GM18511 (cell line): ENCODE data around the gene ZNF410.
"Not testable (repeated sequence)": the region's sequence is repeated elsewhere in the genome, so short reads cannot be mapped to it uniquely, and the experiment has no call there.

Experiments used
- ATAC-seq: cut with Tn5 transposase; IDR thresholded peaks from one replicate; pipeline ENCODE4 v1.9.1; 2021; ENCODE audit warnings: mild to moderate bottlenecking, moderate library complexity; ENCODE audit not compliant: unreplicated experiment

Gene ZNF410

DNA sequence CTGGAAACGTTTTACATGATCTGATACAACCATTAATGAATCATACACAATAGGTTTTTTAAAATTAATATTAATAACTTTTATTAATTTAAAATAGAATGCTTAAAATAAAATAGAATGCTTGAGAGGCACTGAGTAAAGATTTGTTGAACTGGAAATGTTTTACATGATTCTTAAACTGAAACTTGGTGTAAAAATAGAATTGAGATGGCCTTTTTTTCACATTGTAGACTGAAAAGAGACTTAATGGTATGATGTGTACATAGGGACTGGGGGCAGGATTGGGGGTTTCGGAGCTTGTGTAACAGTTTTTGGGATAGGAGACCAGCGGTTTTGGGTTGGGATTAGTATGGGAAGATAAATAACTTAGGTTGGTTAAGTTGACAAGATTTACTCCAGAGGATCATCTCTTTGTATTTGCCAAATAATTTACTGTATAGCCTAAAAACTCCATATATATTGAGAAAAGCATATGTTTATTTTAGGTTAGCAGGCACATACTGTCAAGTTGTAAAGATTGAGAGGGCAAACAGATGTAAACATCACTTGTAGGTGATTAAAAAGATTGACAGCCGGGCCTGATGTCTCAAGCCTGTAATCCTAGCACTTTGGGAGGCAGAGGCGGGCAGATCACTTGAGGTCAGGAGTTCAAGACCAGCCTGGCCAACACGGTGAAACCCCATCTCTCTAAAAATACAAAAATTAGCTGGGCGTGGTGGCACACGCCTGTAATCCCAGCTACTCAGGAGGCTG is 2.0 kb upstream of the ZNF410 start:
- ATAC-seq = no peak

DNA sequence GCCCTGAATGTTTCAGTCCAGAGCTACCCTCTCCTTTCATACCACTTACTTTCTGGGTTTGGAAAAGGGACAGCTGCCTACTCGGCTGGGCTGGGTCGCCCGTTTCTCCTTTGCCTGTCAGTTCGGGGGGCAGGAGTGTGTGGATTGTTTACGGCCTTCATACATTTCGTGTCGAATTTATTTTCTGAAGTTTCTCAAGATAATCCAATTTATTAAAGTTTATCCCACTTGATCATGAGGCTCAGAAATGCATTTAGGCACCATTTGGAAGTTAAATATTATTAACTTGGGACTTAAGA is 608 bp downstream of the ZNF410 start:
- ATAC-seq = no peak

DNA sequence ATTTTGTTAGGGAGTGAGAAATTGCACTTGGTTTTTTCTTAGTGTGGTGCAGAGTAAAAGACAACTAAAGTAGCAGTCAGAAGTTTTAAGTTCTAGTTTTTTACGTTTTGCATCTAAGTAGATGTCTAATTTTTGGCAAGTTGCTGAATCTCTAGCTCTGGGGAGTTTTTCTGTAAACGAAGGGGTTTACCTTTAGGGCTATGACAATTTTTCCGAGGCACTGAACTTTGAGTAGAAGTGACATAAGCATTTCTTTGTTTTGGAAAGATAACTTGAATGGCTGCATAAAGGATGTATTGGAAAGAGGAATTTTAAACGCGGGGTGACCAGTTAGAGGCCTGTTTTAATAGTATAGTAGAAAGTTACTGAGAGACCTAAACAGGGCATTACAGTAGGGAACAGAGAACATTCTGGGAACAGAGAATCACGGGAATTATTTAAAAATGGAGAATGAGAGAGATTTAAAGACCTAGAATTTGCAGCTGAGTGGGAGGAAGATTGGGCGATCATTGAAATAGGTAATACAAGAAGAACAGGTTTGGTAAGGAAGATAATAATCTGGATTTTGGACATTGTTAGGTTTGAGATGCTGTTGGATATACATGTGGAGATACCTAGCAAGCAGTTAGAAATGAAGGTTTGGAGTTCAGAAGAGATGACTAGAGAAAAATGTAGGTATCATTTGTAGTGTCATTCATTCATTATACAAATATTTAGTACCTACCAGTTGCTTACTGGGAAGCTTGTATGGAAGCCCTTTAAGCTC is 1.2 kb downstream of the ZNF410 start:
- ATAC-seq = no peak

DNA sequence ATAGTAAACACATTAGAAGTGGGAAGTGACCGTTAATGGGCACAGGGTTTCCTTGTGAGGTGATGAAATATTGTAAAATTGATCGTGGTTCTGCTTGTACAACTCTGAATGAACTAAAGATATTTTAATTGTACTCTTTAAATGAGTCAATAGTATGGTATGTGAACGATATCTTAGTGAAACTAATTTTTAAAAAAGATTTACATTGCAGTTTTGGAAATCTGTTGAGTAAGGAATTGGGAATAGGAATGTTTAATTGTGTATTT is 1.7 kb downstream of the ZNF410 start:
- ATAC-seq = no peak

DNA sequence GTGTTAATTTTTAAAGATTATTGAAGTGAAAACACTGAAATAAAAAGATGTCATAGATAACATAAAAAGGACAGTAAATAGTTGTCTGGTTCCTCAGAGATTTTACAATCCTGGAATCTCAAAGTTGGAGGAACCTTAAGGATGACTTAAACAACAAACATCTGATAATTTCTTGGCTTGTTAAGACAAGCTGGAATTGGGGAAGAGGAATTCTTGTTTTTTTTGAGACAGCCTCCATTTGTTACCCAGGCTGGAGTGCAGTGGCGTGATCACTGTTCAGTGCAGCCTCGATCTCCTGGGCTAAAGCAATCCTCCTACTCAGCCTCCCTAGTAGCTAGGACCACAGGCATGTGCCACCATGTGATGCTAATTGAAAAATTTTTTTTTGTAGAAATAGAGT is 2.3 kb downstream of the ZNF410 start:
- ATAC-seq = no peak

DNA sequence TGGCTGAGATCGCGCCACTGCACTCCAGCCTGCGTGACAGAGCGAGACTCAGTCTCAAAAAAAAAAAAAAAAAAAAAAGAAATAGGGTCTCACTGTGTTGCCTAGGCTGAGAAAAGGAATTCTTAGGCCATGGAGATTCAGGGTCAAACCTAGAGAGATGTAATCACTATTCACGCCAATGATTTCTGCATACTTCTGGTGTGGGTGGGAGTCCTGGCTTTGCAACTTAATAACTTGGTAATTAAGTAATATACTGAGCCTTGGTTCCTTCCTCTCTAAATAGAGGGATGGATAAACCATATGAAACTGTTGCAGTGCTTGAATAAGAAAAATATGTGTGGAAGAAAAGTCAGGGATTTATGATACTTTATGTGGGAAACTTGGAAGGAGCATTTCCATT is 2.7 kb downstream of the ZNF410 start:
- ATAC-seq = no peak

DNA sequence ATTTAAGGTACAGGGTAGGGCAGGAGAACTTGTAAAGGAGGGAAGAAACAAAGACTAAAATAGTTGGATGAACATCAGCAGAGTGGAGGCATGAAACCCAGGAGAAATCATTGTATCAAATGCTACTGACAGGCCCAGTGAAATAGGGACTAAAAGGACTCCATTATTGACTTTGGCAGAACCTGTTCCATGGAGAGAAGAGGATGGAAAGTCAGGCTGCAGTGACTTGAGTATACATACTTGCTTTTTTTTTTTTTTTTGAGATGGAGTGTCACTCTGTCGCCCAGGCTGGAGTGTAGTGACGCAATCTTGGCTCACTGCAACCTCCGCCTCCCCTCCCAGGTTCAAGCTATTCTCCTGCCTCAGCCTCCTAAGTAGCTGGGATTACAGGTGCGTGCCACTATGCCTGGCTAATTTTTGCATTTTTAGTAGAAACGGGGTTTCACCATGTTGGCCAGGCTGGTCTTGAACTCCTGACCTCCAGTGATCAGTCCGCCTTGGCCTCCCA is 7.6 kb downstream of the ZNF410 start:
- not testable (repeated sequence) for ATAC-seq

DNA sequence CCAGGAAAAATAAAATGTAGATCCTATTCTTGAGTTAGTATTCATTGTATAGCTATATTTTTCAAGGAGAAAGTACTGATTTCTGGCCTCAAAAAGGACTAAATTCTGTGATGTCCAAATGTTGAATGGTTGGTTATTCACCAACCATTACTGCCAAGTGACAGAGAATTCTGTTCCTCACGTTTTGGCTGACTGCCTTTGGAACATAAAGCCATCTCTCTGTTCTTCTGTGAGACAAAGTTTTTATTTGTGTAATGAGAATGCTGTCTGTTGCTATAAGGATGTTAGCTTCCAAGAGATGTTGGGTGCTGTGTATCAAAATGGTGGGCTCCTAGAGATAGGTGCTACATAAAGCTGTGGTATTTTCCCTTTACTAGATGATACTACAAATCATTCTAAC is 9.3 kb downstream of the ZNF410 start:
- no peak for ATAC-seq

DNA sequence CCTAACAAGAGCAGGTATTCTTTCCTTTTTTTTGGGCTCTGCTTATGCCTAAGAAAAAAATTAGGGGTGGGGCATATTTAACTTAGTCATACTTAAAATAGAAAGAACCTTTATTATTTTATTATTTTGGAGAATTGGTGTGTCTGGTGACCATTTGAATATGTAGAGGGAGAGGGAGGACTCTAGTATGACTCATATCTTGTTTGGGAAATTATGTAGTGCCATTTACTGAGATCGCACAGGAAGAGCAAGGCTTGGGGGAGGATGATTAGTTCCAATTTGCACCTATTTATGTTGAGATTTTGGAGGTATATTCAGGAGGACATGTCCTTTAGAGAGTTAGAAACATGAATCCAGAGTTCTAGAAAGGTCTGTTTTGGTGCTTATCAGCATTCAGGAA is 9.9 kb downstream of the ZNF410 start:
- ATAC-seq = no peak

DNA sequence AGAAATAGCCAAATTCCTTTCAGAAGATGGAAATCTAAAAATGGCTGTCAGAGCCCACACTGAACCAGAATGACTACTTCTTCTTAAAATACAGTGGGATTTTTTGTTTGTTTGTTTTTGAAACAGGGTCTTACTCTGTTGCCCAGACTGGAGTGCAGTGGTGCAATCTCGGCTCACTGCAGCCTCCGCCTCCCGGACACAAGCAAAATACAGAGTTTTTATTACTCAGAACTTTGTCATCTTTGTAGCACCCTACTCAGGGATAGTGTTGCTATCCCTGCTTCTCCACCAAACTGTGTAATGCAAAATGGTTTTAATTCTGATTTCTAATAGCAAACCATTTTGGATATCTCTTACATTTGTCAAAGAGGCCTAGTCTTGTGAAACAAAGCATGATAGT is 16.4 kb downstream of the ZNF410 start:
- ATAC-seq = no peak

DNA sequence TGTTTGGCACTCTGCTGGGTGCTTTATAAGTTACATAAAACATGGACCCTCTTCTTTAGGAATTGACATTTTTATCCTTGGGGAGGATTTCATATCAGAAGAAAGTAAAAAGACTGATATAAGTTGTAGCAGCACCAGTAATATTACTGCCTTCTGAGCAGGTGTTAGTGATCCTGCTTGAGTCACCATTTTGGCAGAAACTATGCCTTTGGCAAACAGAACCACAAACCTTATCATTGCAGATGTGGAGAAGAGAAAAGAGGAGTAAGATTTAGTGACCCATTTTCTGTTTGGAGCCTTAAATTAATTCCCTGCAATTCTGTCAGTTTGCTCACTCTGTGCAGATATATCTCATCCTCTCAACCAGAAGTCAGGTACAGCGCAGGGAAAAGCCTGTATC is 23.0 kb downstream of the ZNF410 start:
- no peak for ATAC-seq

DNA sequence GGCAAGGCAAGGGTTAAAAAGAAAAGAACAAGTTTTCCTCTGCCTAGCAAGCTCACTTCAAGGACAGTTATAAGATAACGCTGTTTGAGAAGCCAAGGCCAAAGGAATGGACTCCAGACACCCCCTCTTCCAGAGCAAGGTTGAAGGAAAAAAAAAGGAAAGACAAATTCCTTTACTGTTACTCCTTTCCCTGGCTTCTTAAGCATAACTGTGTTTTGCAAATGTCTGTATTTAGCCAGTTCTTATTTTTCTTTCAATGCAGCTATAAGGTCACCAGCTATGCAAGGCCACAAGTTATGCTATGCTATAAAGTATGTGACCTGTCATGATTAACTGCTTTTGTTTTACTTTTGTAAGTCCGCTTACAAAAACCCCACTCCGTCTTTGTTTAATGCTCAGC is 26.6 kb downstream of the ZNF410 start:
- ATAC-seq = no peak

DNA sequence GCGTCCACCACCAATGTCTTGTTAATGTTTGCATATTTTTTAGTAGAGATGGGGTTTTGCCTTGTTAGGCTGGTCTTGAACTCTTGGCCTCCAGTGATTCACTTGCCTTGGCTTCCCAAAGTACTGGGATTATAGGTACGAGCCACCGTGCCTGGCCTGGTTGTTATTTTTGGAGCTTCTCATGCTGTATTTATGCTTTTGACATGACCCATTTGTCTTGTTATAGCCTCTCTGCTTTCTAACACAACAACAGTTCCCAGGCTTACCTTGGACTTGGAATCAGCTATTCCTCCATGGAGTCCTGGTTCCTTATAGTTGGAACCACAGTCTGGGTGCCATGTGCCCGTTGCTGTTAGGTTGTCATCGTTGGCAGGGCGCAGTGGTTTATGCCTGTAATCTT is 29.7 kb downstream of the ZNF410 start:
- ATAC-seq = no peak

DNA sequence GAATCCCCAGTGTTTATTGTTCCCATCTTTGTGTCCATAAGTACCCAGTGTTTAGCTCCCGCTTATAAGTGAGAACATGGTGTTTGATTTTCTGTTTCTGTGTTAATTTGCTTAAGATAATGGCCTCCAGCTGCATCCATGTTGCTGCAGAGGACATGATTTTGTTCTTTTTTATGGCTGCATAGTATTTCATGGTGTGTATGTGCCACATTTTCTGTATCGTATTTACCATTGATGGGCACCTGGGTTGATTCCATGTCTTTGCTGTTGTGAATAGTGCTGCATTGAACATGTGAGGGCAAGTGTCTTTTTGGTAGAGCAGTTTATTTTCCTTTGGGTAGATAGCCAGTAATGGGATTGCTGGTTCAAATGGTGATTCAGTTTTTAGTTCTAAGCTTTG is 32.8 kb downstream of the ZNF410 start:
- not testable (repeated sequence) for ATAC-seq

DNA sequence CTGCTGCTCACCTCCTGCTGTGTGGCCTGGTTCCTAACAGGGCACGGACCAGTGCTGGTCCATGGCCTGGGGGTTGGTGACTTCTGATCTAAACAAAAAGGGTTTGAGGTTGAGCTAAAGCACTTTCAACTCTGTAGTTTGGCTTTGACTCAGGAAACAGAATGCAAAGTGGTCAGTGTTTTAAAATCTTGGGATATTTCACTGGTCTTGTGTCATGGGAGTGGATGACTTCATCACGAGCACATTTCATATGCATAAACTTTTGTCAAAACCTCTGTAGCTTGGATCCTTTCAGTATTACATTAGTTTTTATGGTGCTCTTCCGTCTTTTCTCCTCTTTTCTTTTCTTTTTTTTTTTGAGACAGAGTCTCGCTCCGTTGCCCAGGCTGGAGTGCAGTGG is 37.7 kb downstream of the ZNF410 start:
- no peak for ATAC-seq

DNA sequence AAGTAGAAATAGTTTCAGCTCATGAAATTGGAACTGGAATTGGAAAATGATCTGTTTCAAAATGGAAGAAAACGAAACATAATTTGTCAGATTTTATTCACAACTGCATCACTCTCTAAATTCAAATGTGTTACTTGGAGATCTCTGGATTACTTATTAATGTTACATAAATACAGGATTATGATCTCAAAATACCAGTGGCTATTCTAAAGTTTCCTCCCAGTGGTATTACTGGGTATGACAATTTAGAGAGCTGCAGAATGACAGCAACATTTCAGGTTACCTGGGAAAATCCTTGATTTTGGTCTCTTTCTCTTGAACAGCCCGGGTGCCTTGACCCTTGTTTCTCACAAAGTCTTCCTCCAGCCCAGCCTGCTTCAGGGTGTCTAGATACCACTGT is 49.0 kb downstream of the ZNF410 start:
- no peak for ATAC-seq

DNA sequence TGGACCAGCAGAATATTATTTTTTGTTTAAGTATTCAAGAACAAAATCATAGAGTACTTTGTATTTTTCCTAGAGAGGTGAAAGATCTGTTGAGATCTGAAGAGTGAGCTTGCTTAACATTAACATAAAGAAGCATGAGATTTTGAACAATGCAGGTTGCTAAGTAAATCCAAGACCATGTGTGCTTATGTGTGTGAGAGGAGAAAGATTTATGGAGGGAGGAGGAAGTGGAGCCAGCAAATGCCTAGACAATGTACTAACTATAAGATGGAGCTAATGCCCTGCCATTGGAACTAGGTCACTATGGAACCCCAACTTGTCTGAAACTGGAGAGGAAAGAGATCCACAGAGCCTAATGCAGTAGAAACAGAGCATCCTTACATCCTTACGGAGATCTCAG is 49.9 kb downstream of the ZNF410 start:
- ATAC-seq = no peak

DNA sequence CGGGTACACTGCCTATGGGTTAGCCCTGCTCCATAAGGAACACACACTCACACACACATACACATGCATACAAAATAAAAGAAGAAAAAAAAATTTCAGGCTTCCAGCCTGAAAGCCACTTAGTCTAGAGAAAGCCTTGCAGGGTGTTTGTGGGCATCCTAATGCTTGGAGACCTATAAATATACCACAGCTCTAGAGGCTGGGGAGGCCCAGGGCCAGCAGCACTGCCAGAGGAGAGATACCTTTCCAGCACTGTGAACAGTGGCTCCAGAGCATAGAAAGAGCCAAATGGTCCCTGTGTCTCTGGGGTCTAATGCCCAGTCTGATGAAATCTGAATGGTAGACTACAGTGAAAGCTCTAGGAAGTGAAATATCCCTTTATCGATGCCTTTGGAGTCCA is 50.4 kb downstream of the ZNF410 start:
- no peak for ATAC-seq

DNA sequence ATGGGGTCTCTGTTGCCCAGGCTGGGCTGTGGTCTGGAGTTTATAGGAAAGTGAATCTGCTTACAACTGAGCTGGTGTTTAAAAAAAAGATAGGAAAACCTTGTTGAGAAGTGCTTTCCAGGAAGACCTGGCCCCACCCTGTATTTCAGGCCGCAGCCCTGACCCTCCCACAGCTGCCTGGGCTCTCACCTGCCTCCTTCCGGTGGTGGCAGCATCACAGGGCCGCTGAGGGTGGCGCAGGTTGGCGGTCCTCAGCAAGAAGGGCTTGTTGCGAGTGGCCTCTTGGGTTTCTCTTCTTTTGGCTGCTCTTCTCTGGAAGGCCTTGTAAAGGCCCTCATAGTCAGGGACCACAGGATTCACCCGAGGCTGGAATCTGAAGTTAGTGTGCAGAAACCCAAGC is 55.5 kb downstream of the ZNF410 start:
- no peak for ATAC-seq

DNA sequence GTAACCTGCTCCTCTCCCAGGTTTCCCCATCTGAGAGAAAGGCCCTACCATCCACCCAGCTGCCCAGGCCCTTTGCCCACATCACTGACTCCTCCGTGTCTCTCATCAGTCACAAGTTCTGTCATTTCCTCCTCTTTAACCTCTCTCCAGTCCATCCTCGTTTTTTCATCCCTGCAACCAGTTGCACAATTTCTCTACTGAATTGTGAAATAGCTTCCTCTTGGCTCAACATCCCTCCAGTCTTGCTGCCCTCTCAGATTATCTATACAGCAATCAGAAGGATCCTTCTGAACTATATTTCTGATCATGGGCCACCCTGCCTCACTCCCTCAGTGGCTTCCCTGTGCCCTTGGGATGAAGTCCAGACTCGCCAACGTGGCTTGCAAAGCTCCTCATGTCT is 56.4 kb downstream of the ZNF410 start:
- ATAC-seq = no peak

DNA sequence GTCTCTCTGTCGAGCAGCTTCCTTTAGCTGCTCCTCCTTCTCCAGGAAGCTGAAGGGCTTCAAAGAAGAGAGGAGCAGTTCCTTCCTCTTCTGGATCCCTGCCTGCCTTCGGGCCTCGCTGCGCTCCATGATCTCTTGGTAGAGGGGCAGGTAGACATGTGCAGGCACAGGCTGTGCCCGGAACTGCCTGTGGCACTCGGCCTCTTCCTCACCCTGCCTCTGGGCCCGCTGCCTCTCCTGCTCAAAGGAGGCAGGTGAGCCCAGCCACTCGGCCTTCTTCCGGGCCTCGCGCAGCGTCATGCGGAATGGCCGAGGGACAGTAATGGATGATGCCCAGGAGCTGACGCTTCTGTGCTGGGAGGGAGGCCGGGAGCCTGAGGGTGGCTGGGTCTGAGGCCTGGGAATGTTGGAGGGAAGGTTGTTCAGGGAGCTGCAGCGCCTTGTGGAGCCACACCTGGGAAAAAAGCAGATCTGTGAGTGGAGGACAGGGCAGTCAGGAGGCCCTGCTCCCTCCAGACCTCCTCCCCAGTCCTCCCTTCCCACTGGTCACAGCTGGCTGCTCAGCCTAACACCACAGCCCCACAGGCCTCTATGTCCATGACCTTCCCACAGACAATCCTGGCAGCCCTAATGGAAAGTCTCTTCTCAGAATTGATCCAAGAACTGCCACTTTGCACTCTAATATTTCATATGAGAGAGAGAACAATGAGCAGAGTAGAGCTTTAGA is 57.9 kb downstream of the ZNF410 start:
- ATAC-seq = no peak

DNA sequence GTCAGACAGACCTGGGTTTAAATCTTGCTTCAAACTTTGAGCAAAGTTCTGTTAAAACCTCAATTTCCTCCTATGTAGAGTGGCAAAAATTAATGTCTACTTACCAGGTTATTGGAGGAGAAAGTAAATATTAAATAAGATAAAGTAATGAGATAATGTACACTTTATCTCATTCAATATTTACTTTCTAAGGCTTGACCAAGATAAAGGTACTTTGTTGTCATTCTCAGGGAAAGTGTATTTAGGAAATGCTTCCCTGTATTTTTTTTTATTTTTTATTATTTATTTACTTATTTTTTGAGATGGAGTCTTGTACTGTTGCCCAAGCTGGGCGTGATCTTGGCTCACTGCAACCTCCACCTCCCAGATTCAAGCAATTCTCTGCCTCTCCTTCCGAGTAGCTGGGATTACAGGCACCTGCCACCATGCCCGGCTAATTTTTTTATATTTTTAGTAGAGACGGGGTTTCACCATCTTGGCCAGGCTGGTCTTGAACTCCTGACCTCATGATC is 58.6 kb downstream of the ZNF410 start:
- ATAC-seq = no peak
